Esophagus mucosa (tissue), 1 donor: Measurements from ENCODE around the gene ALDH1L1. TPM values are rescaled to one million over a fixed set of nuclear protein-coding genes. Genes with fewer than 3 reads are reported as not detected.

Experiments used
- ATAC-seq: fragments of 200-7000 bp; cut with Tn5 transposase; one replicate; pipeline ENCODE4 v1.9.1; 2020
- total RNA-seq: library from RNA; stranded (reverse); gene quantifications from one replicate; pipeline ENCODE4 v1.2.4, GENCODE V29; 2023
- donor health status: DM: yes; HTN: yes; CAD: no.

Gene ALDH1L1
- total RNA-seq, 1 donor from 2014 or later, result 4.5 TPM

GRCh38 chr3:126133606-126134005 is 46.8 kb downstream of the ALDH1L1 start:
- ATAC-seq, result no peak

GRCh38 chr3:126132751-126133511 is 47.5 kb downstream of the ALDH1L1 start:
- ATAC-seq, result no peak

- ATAC-seq, result no peak
These were observed 48.3 kb downstream of the ALDH1L1 start for GRCh38 chr3:126131881-126132750.

GRCh38 chr3:126130981-126131745 is 49.2 kb downstream of the ALDH1L1 start:
- ATAC-seq, result no peak

- peak; percentile 67 for ATAC-seq
These were observed 50.1 kb downstream of the ALDH1L1 start for GRCh38 chr3:126130081-126130855.

- peak; percentile 63 for ATAC-seq
These were observed 50.9 kb downstream of the ALDH1L1 start for GRCh38 chr3:126129398-126129891.

GRCh38 chr3:126128504-126129397 is 51.6 kb downstream of the ALDH1L1 start:
- ATAC-seq, result no peak

- ATAC-seq, result no peak
These were observed 52.5 kb downstream of the ALDH1L1 start for GRCh38 chr3:126127904-126128303.

- no peak for ATAC-seq
These were observed 52.9 kb downstream of the ALDH1L1 start for GRCh38 chr3:126127452-126127851.

GRCh38 chr3:126126811-126127431 is 53.5 kb downstream of the ALDH1L1 start:
- no peak for ATAC-seq

- no peak for ATAC-seq
These were observed 54.1 kb downstream of the ALDH1L1 start for GRCh38 chr3:126126286-126126685.

- ATAC-seq, result no peak
These were observed 54.6 kb downstream of the ALDH1L1 start for GRCh38 chr3:126125781-126126251.

- no peak for ATAC-seq
These were observed 55.0 kb downstream of the ALDH1L1 start for GRCh38 chr3:126125341-126125740.

GRCh38 chr3:126124896-126125295 is 55.5 kb downstream of the ALDH1L1 start:
- ATAC-seq, result no peak

- no peak for ATAC-seq
These were observed 56.1 kb downstream of the ALDH1L1 start for GRCh38 chr3:126124148-126124868.

GRCh38 chr3:126121632-126122031 is 58.8 kb downstream of the ALDH1L1 start:
- no peak for ATAC-seq

GRCh38 chr3:126121074-126121473 is 59.3 kb downstream of the ALDH1L1 start:
- ATAC-seq, result no peak

GRCh38 chr3:126119976-126120375 is 60.4 kb downstream of the ALDH1L1 start:
- ATAC-seq, result no peak

GRCh38 chr3:126119008-126119675 is 61.2 kb downstream of the ALDH1L1 start:
- no peak for ATAC-seq
